ENCODE data around the gene NXF1. TPM values are rescaled to one million over a fixed set of nuclear protein-coding genes. Genes with fewer than 3 reads are reported as not detected.

The NXF1 gene
- total and polyA plus RNA-seq, 10 of the 15 experiments (the other 5 are each of a cell fraction or from before 2014, with no cell fraction given): 20.7 to 84.9 (median 40.6) TPM

DNA sequence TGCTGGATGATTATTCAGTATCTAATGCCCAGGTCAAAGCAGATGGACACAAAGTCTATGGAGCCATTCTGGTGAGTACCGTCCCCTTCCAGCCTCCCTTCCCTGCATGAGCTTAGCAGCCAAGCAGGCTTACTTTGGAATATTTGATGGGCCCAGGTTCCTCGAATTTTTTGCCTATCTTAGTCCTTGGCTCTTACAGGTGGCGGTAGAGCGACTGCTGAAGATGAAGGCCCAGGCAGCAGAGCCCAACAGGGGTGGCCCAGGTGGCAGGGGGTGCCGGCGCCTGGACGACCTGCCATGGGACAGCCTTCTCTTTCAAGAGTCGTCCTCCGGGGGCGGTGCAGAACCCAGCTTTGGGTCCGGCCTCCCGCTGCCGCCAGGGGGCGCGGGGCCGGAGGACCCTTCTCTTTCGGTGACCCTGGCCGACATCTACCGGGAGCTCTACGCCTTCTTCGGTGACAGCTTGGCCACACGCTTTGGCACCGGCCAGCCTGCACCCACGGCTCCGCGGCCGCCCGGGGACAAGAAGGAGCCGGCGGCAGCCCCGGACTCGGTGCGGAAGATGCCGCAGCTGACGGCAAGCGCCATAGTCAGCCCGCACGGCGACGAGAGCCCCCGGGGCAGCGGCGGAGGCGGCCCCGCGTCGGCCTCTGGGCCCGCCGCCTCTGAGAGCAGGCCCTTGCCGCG is 18.8 kb downstream of the NXF1 start (continued):
- TF ChIP-seq ZZZ3 (IDR thresholded peaks at IDR 0.05; ENCODE audit: control insufficient read depth, insufficient read length, low read depth) (no peak), CEBPZ (IDR thresholded peaks at IDR 0.05; ENCODE audit: low read depth, low read length) (no peak), BMI1 (IDR thresholded peaks at IDR 0.05; ENCODE audit: borderline replicate concordance) (no peak), RCOR1 (conservative IDR thresholded peaks at IDR 0.05; ENCODE audit: low read depth, low read length) (no peak), ETV6 (conservative IDR thresholded peaks at IDR 0.05 in 1 of 2, IDR thresholded peaks at IDR 0.05 in 1 of 2; ENCODE audit: borderline replicate concordance in 1 of 2, low read depth in 1 of 2) (no peak), TAF1 (IDR thresholded peaks at IDR 0.05; ENCODE audit: borderline replicate concordance, low read depth, low read length) (peak; percentile 35; the same call in 1 of the 2 replicates), ZNF274 (IDR thresholded peaks at IDR 0.05; ENCODE audit: insufficient read depth, insufficient read length) (no peak), MXI1 (IDR thresholded peaks at IDR 0.05; ENCODE audit: low read depth, low read length) (0 out of 2 replicates have a peak, but pooled peaks have one; percentile 19), POLR2AphosphoS2 (IDR thresholded peaks at IDR 0.05; ENCODE audit: low read depth, low read length) (no peak), CBFB (IDR thresholded peaks at IDR 0.05; ENCODE audit: low read depth) (no peak), SUPT20H (IDR thresholded peaks at IDR 0.05; ENCODE audit: borderline replicate concordance, control insufficient read depth, low read depth, low read length) (no peak), ASH2L (IDR thresholded peaks at IDR 0.05; ENCODE audit: borderline replicate concordance, low read depth) (no peak; the same call in 1 of the 2 replicates), ZBTB40 (IDR thresholded peaks at IDR 0.05; ENCODE audit: borderline replicate concordance) (no peak), NFXL1 (IDR thresholded peaks at IDR 0.05; ENCODE audit: borderline replicate concordance) (no peak)
- TF ChIP-seq, protein P1, sequence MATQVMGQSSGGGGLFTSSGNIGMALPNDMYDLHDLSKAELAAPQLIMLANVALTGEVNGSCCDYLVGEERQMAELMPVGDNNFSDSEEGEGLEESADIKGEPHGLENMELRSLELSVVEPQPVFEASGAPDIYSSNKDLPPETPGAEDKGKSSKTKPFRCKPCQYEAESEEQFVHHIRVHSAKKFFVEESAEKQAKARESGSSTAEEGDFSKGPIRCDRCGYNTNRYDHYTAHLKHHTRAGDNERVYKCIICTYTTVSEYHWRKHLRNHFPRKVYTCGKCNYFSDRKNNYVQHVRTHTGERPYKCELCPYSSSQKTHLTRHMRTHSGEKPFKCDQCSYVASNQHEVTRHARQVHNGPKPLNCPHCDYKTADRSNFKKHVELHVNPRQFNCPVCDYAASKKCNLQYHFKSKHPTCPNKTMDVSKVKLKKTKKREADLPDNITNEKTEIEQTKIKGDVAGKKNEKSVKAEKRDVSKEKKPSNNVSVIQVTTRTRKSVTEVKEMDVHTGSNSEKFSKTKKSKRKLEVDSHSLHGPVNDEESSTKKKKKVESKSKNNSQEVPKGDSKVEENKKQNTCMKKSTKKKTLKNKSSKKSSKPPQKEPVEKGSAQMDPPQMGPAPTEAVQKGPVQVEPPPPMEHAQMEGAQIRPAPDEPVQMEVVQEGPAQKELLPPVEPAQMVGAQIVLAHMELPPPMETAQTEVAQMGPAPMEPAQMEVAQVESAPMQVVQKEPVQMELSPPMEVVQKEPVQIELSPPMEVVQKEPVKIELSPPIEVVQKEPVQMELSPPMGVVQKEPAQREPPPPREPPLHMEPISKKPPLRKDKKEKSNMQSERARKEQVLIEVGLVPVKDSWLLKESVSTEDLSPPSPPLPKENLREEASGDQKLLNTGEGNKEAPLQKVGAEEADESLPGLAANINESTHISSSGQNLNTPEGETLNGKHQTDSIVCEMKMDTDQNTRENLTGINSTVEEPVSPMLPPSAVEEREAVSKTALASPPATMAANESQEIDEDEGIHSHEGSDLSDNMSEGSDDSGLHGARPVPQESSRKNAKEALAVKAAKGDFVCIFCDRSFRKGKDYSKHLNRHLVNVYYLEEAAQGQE (IDR thresholded peaks at IDR 0.05; ENCODE audit: low read depth, low read length): no peak
- TF ChIP-seq, protein P2, sequence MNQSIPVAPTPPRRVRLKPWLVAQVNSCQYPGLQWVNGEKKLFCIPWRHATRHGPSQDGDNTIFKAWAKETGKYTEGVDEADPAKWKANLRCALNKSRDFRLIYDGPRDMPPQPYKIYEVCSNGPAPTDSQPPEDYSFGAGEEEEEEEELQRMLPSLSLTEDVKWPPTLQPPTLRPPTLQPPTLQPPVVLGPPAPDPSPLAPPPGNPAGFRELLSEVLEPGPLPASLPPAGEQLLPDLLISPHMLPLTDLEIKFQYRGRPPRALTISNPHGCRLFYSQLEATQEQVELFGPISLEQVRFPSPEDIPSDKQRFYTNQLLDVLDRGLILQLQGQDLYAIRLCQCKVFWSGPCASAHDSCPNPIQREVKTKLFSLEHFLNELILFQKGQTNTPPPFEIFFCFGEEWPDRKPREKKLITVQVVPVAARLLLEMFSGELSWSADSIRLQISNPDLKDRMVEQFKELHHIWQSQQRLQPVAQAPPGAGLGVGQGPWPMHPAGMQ (IDR thresholded peaks at IDR 0.05; ENCODE audit: borderline replicate concordance): no peak
